Measurements from ENCODE around the gene SLC8B1. TPM values are rescaled to one million over a fixed set of nuclear protein-coding genes. Genes with fewer than 3 reads are reported as not detected.

The SLC8B1 gene
- total RNA-seq, 1 donor from 2014 or later = 7.1 TPM

GRCh38 chr12:113351089-113351488 lies 16.2 kb upstream of the SLC8B1 start:
- no peaks in the 10 kb centered on the region for H3K9me3 Mint-ChIP-seq
- no peak for TF ChIP-seq CTCF (conservative IDR thresholded peaks at IDR 0.05)
- H3K4me1 Mint-ChIP-seq = peaks cover 13% of the 10 kb centered on the region
- H3K27ac Mint-ChIP-seq (ENCODE audit: unreplicated experiment) = no peak overlapping the region
- DNase-seq (ENCODE audit: low read depth, low spot score) = no peak
- no peaks in the 10 kb centered on the region for H3K36me3 Mint-ChIP-seq (ENCODE audit: low read depth)
- no peak overlapping the region for H3K4me3 Mint-ChIP-seq
- H3K27me3 Mint-ChIP-seq (ENCODE audit: low read depth) = no peaks in the 10 kb centered on the region

- Mint-ChIP-seq H3K36me3 (ENCODE audit: low read depth) (no peaks in the 10 kb centered on the region), H3K4me3 (peak overlapping the region; percentile 54), H3K4me1 (peaks cover 13% of the 10 kb centered on the region), H3K27me3 (ENCODE audit: low read depth) (no peaks in the 10 kb centered on the region), H3K9me3 (no peaks in the 10 kb centered on the region), H3K27ac (ENCODE audit: unreplicated experiment) (peak overlapping the region; percentile 61)
- DNase-seq (ENCODE audit: low read depth, low spot score) = no peak
- TF ChIP-seq CTCF (conservative IDR thresholded peaks at IDR 0.05) = no peak
Observed at GRCh38 chr12:113348849-113349536, 14.1 kb upstream of the SLC8B1 start.

- H3K4me1 Mint-ChIP-seq = peaks cover 13% of the 10 kb centered on the region
- no peak overlapping the region for H3K4me3 Mint-ChIP-seq
- TF ChIP-seq CTCF (conservative IDR thresholded peaks at IDR 0.05) = no peak
- H3K27ac Mint-ChIP-seq (ENCODE audit: unreplicated experiment) = no peak overlapping the region
- no peaks in the 10 kb centered on the region for H3K36me3 Mint-ChIP-seq (ENCODE audit: low read depth)
- H3K9me3 Mint-ChIP-seq = no peaks in the 10 kb centered on the region
- no peak for DNase-seq (ENCODE audit: low read depth, low spot score)
- no peaks in the 10 kb centered on the region for H3K27me3 Mint-ChIP-seq (ENCODE audit: low read depth)
Observed at GRCh38 chr12:113347892-113348291, 13.0 kb upstream of the SLC8B1 start.

GRCh38 chr12:113347107-113347506 lies 12.2 kb upstream of the SLC8B1 start:
- no peak overlapping the region for H3K4me3 Mint-ChIP-seq
- H3K27me3 Mint-ChIP-seq (ENCODE audit: low read depth) = no peaks in the 10 kb centered on the region
- H3K4me1 Mint-ChIP-seq = peaks cover 13% of the 10 kb centered on the region
- H3K36me3 Mint-ChIP-seq (ENCODE audit: low read depth) = no peaks in the 10 kb centered on the region
- no peaks in the 10 kb centered on the region for H3K9me3 Mint-ChIP-seq
- no peak for TF ChIP-seq CTCF (conservative IDR thresholded peaks at IDR 0.05)
- no peak overlapping the region for H3K27ac Mint-ChIP-seq (ENCODE audit: unreplicated experiment)
- no peak for DNase-seq (ENCODE audit: low read depth, low spot score)

GRCh38 chr12:113346353-113346752 lies 11.4 kb upstream of the SLC8B1 start:
- Mint-ChIP-seq H3K27me3 (ENCODE audit: low read depth) (peaks cover 4% of the 10 kb centered on the region), H3K36me3 (ENCODE audit: low read depth) (no peaks in the 10 kb centered on the region), H3K4me1 (peaks cover 13% of the 10 kb centered on the region), H3K27ac (ENCODE audit: unreplicated experiment) (no peak overlapping the region), H3K9me3 (no peaks in the 10 kb centered on the region), H3K4me3 (no peak overlapping the region)
- DNase-seq (ENCODE audit: low read depth, low spot score) = no peak
- TF ChIP-seq CTCF (conservative IDR thresholded peaks at IDR 0.05) = no peak
